GM18861 (cell line): Measurements from ENCODE around the gene LMTK3.
"Not testable (repeated sequence)": the region's sequence is repeated elsewhere in the genome, so short reads cannot be mapped to it uniquely, and the experiment has no call there.

Experiments used
- ATAC-seq: cut with Tn5 transposase; IDR thresholded peaks from one replicate; pipeline ENCODE4 v1.9.1; 2021; ENCODE audit not compliant: unreplicated experiment

Gene LMTK3

GRCh38 chr19:48507911-48508439, 3.7 kb downstream of the LMTK3 start:
- no peak for ATAC-seq

- ATAC-seq, result no peak
Observed at GRCh38 chr19:48506138-48506733, 5.4 kb downstream of the LMTK3 start.

GRCh38 chr19:48502350-48503018, 9.2 kb downstream of the LMTK3 start:
- ATAC-seq, result no peak

GRCh38 chr19:48501494-48502349, 9.9 kb downstream of the LMTK3 start:
- no peak for ATAC-seq

- ATAC-seq, result no peak
Observed at GRCh38 chr19:48500830-48501493, 10.7 kb downstream of the LMTK3 start.

- no peak for ATAC-seq
Observed at GRCh38 chr19:48499316-48500090, 12.1 kb downstream of the LMTK3 start.

GRCh38 chr19:48498595-48499311, 12.9 kb downstream of the LMTK3 start:
- ATAC-seq, result no peak

- no peak for ATAC-seq
Observed at GRCh38 chr19:48497728-48498594, 13.7 kb downstream of the LMTK3 start.

- no peak for ATAC-seq
Observed at GRCh38 chr19:48496959-48497727, 14.5 kb downstream of the LMTK3 start.

GRCh38 chr19:48495396-48495795, 16.2 kb downstream of the LMTK3 start:
- ATAC-seq, result no peak

- ATAC-seq, result no peak
Observed at GRCh38 chr19:48493718-48494401, 17.8 kb downstream of the LMTK3 start.

GRCh38 chr19:48492925-48493717, 18.5 kb downstream of the LMTK3 start:
- peak; percentile 49 for ATAC-seq

- ATAC-seq, result no peak
Observed at GRCh38 chr19:48491793-48492123, 19.9 kb downstream of the LMTK3 start.

GRCh38 chr19:48490981-48491792, 20.4 kb downstream of the LMTK3 start:
- no peak for ATAC-seq

- no peak for ATAC-seq
Observed at GRCh38 chr19:48489608-48490216, 21.9 kb downstream of the LMTK3 start.

- ATAC-seq, result not testable (repeated sequence)
Observed at GRCh38 chr19:48488478-48488877, 23.2 kb downstream of the LMTK3 start.
